DOHH2 (cell line): ENCODE results near the gene CHD3.

Experiments
- CTCF ChIP-seq: fragments of 200-600 bp; sonication (generic); IDR thresholded peaks from one replicate; pipeline ENCODE4 v1.5.1; 2014; ENCODE audit warnings: antibody characterized with exemption, mild to moderate bottlenecking, low read depth, low read length; ENCODE audit not compliant: poor library complexity, severe bottlenecking
- EZH2phosphoT487 ChIP-seq: fragments of 200-600 bp; sonication (generic); IDR thresholded peaks from 2 replicates; pipeline ENCODE4 v1.6.1; 2017; ENCODE audit warnings: borderline replicate concordance, mild to moderate bottlenecking, antibody characterized with exemption, low read length, moderate library complexity, mixed read lengths

GRCh38 chr17:7848739-7849129, 39.9 kb upstream of the CHD3 start:
- TF ChIP-seq CTCF, result no peak
- TF ChIP-seq EZH2phosphoT487, result no peak
